Ishikawa (cell line): ENCODE measurements around the gene SCRN2.

ENCODE experiments used
- CEBPB ChIP-seq: IDR thresholded peaks from 2 replicates; pipeline ENCODE4 v1.6.1; 2012
- CREB1 ChIP-seq: IDR thresholded peaks from 2 replicates; pipeline ENCODE4 v1.6.1; 2012; ENCODE audit warnings: low read depth
- EGR1 ChIP-seq: IDR thresholded peaks from 2 replicates; pipeline ENCODE4 v1.6.1; 2012
- EP300 ChIP-seq: IDR thresholded peaks from 2 replicates; pipeline ENCODE4 v1.6.1; 2012; ENCODE audit warnings: borderline replicate concordance
- FOXM1 ChIP-seq: IDR thresholded peaks from 2 replicates; pipeline ENCODE4 v1.6.1; 2012; ENCODE audit warnings: low read depth, borderline replicate concordance
- NFIC ChIP-seq: IDR thresholded peaks from 2 replicates; pipeline ENCODE4 v1.6.1; 2012
- RAD21 ChIP-seq: IDR thresholded peaks from 2 replicates; pipeline ENCODE4 v1.6.1; 2012; ENCODE audit warnings: low read depth
- TAF1 ChIP-seq: IDR thresholded peaks from 2 replicates; pipeline ENCODE4 v1.6.1; 2012; ENCODE audit warnings: low read depth, mild to moderate bottlenecking
- TCF12 ChIP-seq: IDR thresholded peaks from 2 replicates; pipeline ENCODE4 v1.6.1; 2012; ENCODE audit warnings: low read depth
- TEAD4 ChIP-seq: IDR thresholded peaks from 2 replicates; pipeline ENCODE4 v1.6.1; 2012
- YY1 ChIP-seq: IDR thresholded peaks from 2 replicates; pipeline ENCODE4 v1.6.1; 2012; ENCODE audit warnings: low read depth
- ZBTB7A ChIP-seq: IDR thresholded peaks from 2 replicates; pipeline ENCODE4 v1.6.1; 2012; ENCODE audit warnings: low read depth
- TF ChIP-seq, protein P1 (sequence below): IDR thresholded peaks from 2 replicates; pipeline ENCODE4 v1.6.1; 2012; ENCODE audit warnings: low read depth, mild to moderate bottlenecking
- TF ChIP-seq, protein P2 (sequence below): IDR thresholded peaks from 2 replicates; pipeline ENCODE4 v1.6.1; 2012
- TF ChIP-seq, protein P3 (sequence below): IDR thresholded peaks from 2 replicates; pipeline ENCODE4 v1.6.1; 2012

Gene SCRN2

DNA sequence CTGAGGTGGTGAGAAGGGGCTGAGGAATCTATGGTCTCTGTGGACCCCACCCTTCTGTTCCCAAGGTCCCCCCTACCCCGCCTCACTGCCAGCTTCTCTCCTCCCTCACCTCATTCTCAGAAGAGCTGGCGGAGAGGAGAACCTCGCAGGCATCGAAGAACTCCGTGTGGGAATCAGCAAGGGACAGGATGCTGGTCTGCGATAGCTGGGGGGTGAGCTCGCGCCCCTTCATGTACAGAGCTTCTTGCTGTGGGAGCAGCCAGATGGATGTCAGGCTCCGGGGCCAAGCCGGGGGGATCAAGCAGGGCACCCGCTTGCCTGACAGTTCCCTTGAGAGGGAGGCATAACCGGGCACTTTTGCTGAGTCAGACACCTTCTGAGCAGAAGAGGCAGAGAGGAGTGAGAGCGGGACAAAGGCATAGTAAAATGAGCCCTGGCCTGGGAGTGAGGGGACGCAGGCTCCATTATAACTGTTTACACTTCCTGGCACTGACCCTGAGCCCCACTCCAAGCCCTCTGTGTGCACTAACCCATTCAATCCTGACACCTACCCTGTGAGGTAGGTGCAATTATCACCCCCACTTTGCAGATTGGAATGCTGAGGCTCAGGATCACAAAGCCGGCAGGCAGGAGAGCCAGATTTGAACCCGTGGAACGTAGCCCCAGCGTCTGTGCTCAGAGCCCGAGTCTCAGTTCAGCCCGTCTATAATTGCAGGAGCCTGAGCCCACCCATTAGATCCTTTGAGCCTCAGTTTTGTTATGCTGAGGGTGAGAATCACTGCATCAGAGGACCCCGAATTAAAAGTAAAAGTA, 25.8 kb downstream of the SCRN2 start:
- TF ChIP-seq ZBTB7A, result no peak
- no peak for TF ChIP-seq RAD21
- TF ChIP-seq YY1, result no peak
- no peak for TF ChIP-seq TAF1

DNA sequence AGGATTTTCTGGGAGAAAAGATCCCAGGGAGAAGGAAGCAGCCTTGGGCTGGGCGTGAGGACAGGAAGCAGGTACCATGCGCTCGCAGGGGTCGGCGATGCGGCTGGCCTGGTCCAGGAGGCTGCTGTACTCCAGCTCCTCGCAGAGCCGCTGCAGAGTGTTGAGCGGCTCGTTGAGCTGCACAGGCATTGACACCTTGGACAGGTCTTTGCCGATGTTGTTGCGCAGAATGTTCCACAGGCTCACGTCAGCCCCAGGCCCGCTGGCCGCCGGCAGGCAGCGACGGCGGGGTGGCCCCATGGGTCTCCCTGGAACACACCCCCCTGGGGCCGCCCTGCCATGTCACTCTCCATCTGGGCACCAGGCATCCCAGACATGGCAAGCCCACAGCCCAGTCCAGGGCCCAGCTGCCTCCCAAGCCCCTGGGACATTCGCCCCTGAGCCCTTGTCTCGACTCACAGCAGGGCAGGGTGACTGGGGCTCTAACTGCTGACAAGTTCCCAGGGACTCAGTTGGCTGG, 27.5 kb downstream of the SCRN2 start:
- no peak for TF ChIP-seq TAF1
- no peak for TF ChIP-seq CEBPB
- no peak for TF ChIP-seq YY1
- no peak for TF ChIP-seq CREB1
- TF ChIP-seq, protein P1, sequence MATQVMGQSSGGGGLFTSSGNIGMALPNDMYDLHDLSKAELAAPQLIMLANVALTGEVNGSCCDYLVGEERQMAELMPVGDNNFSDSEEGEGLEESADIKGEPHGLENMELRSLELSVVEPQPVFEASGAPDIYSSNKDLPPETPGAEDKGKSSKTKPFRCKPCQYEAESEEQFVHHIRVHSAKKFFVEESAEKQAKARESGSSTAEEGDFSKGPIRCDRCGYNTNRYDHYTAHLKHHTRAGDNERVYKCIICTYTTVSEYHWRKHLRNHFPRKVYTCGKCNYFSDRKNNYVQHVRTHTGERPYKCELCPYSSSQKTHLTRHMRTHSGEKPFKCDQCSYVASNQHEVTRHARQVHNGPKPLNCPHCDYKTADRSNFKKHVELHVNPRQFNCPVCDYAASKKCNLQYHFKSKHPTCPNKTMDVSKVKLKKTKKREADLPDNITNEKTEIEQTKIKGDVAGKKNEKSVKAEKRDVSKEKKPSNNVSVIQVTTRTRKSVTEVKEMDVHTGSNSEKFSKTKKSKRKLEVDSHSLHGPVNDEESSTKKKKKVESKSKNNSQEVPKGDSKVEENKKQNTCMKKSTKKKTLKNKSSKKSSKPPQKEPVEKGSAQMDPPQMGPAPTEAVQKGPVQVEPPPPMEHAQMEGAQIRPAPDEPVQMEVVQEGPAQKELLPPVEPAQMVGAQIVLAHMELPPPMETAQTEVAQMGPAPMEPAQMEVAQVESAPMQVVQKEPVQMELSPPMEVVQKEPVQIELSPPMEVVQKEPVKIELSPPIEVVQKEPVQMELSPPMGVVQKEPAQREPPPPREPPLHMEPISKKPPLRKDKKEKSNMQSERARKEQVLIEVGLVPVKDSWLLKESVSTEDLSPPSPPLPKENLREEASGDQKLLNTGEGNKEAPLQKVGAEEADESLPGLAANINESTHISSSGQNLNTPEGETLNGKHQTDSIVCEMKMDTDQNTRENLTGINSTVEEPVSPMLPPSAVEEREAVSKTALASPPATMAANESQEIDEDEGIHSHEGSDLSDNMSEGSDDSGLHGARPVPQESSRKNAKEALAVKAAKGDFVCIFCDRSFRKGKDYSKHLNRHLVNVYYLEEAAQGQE, result no peak
- TF ChIP-seq NFIC, result no peak
- TF ChIP-seq, protein P2, sequence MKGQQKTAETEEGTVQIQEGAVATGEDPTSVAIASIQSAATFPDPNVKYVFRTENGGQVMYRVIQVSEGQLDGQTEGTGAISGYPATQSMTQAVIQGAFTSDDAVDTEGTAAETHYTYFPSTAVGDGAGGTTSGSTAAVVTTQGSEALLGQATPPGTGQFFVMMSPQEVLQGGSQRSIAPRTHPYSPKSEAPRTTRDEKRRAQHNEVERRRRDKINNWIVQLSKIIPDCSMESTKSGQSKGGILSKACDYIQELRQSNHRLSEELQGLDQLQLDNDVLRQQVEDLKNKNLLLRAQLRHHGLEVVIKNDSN, result no peak
- TF ChIP-seq, protein P3, sequence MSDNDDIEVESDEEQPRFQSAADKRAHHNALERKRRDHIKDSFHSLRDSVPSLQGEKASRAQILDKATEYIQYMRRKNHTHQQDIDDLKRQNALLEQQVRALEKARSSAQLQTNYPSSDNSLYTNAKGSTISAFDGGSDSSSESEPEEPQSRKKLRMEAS, result no peak
- TF ChIP-seq RAD21, result no peak
- no peak for TF ChIP-seq FOXM1
- no peak for TF ChIP-seq ZBTB7A
- no peak for TF ChIP-seq TCF12
- TF ChIP-seq EGR1, result no peak
- no peak for TF ChIP-seq EP300

DNA sequence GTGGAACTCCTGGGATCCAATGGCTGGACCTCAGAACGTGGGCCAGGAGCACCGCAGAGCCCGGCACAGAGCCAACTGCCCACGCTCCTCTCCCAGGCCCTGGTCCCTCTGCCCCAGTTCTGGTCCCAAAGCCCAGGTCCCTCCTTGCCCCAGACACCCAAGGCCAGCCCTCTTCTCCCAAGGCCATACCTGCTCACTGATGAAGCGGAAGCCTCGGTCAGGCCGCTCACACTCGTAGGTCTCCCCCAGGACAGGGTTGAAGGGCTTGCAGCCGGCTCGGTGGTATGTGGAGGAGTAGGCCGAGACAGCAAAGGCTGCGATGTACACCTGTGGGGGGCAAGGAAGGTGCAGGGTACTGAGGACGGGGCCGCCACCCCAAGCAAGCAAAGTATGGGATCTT, 28.0 kb downstream of the SCRN2 start:
- TF ChIP-seq, protein P3, result no peak
- no peak for TF ChIP-seq RAD21
- TF ChIP-seq, protein P1, result no peak
- no peak for TF ChIP-seq EGR1
- TF ChIP-seq, protein P2, result no peak

DNA sequence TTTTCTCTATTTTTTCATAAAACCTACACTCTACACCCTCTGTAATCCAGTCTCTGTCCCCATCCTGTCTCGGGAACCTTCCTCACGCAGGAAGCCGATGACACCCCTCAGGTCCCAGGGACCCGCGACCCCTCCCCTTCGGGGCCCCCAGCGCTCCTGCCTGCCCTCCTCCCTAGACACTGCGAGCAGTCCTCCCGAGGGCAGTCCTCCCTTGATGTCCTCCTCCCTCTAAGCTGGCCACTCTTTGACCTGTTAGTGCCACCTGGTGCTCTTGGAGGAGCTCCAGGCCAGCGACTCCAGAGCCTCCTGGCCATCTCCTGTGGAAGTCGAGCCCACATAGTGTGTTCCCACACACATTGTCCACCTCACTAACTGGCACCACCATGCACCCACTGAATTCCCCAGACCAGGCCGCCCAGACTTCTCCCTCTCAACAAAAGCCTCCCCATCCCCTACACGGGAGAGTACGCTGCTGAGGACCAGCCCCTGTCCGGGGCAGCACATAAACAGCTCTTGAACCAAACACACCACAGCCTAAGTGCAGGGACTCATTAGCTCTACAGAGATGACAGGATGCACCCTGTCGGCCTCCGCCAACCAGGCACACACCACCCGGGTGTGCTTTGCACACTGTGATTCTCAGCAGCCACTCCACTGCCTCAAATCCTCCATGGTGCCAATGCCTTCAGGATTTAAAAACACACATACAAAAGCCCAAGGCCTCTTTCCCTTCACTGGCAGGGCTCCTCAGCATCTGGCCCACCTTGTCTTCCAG, 28.7 kb downstream of the SCRN2 start:
- no peak for TF ChIP-seq YY1
- TF ChIP-seq, protein P1, result no peak
- TF ChIP-seq, protein P3, result no peak
- no peak for TF ChIP-seq CEBPB
- no peak for TF ChIP-seq TEAD4
- no peak for TF ChIP-seq EP300
- TF ChIP-seq RAD21, result no peak
- no peak for TF ChIP-seq CREB1
- no peak for TF ChIP-seq TAF1
- no peak for TF ChIP-seq NFIC
- no peak for TF ChIP-seq TCF12
- TF ChIP-seq ZBTB7A, result no peak
